DMS79 treated with DMSO at 0.1 percent for 48 hours (cell line): ENCODE data around the gene SNX33.
"Not testable (repeated sequence)": the region's sequence is repeated elsewhere in the genome, so short reads cannot be mapped to it uniquely, and the experiment has no call there.

ENCODE experiments used
- DNase-seq: peaks from one replicate; lab custom pipeline; 2025; lab: John Stamatoyannopoulos, UW

SNX33 gene

DNA sequence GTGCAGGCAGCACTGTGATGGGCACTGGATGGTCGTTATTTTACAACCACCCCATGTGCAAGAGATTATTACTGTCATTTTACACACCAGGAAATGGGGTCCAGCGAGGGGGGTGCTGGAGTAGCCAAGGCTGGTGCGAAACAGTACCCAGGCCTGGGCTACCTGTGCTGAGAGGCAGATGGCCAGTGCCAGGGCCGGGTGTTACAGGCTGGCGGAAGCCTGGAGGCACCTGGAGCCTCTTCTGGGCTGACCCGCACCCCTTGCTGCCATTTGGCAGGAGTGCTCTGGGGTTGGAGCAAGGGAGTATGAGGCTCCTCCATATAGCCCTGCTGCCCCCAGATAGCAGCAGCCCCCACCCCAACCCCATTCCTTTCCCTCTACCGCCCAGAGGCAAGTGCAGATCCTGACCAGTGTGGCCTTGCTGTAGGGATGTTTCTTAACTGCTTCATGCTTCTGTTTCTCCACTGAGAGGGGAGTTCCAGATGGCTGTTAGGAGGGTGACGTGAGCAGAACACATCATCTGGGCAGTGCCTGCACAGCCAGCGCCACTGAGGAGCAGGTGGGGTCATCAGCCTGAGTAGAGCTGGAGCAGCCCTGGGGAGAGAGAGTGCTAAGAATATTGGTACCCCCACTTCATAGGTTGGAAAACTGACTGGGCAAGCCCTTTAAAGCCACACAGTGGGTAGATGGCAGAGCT, 15.3 kb downstream of the SNX33 start:
- no peak for DNase-seq

DNA sequence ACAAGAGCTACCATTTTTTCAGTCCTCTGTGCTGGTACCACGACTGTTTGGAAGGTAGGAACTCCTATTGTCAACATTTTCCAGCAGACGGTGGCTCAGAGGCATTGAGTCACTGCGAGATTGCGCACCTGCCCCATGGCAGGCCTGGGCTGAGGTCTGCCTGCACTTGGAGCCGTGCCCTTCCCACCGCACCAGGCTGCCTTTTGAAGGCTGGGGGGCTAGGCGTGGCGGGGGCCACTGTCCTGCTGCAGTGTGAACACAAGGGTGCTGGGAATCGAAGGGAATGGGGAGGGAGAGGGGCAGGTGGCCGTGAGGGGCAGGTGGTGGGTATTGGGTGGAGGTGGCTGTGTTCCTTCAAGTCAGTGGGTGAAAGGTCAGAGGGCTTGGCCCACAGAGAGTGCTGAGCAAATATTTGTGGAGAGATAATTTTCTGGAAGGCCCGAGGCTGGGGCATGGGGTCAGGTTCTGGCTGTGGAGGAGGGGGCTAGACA, 16.3 kb downstream of the SNX33 start:
- DNase-seq = no peak

DNA sequence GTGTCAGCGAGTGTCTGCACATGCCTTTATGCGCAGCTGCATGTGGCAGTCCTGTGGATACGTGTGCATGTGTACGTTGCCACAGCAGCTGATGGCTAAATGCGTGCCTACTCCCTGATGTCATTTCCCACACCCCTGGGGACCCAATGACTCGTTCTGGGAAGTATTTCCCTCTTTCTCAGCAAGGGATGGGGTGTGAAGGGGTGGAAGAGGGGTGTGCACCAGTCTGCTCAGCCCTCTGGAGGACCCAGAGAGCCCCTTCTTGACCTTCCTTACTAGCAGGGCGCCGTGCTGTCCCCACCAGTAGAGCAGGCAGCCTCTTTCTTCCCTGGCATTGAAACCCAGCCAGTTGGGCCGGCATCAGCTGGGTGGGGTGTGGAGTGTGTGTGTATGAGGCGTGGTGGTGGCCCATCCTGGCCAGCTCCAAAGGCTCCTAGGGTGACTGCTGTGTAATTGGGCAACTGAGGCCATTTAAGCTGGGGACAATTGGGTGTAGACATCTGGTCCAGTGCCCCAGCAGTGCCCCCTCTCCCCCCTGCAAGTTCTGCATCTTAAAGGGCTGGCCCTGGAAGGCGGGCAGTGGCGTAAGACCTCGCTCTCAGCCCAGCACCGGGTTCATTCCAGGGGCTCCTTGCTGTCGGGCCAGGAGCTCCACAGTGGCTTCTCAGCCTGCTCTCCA, 19.2 kb downstream of the SNX33 start:
- no peak for DNase-seq

DNA sequence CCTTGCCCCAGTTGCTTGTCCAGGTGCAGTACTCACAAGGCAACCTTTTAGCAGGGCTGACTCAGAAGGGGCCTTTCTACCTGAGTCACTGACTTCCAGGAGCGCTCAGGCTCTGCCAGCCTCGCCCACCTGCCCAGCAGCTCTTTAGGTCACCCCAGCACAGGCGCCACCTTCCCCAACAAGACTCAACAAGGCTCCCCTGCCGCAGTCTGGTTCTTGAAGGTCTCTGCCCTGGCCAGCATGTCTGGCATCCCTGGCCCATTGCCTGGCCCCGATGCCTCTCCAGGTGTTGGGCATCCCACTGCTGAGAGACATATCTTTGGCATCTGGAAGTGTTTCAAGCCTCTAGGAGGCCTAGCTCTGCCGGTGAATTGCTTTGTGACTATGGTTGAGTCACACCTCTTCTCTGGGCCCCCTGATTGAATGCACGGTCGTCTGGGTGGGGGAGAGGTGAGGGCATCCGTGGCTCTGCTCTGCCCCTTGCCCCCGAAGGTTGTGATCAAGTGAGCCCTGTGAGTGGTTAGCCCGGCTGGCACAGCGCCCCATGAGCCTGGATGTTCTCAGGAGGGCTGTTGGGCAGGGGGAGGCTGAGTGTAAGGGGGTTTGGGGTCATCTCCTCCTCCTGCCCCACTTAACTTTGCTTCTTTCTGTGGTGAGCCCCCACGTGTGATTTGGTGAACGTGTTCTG, 21.6 kb downstream of the SNX33 start:
- DNase-seq = no peak

DNA sequence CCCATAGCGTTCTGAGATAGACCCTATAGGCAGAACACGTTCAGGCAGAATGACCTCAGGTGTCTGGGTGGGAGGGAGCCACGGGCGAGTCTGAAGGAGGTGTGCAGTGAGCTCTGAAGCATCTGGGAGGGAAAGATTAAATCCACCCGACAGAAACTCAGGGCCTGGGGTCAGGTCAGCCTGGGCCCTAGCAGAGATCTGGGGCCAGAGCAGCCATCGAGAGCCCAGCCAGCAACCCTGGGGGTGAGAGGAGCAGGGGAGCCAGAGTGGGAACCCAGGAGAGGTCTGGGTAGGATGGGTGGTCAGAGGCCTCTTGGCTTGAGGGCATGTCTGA, 22.1 kb downstream of the SNX33 start:
- no peak for DNase-seq

DNA sequence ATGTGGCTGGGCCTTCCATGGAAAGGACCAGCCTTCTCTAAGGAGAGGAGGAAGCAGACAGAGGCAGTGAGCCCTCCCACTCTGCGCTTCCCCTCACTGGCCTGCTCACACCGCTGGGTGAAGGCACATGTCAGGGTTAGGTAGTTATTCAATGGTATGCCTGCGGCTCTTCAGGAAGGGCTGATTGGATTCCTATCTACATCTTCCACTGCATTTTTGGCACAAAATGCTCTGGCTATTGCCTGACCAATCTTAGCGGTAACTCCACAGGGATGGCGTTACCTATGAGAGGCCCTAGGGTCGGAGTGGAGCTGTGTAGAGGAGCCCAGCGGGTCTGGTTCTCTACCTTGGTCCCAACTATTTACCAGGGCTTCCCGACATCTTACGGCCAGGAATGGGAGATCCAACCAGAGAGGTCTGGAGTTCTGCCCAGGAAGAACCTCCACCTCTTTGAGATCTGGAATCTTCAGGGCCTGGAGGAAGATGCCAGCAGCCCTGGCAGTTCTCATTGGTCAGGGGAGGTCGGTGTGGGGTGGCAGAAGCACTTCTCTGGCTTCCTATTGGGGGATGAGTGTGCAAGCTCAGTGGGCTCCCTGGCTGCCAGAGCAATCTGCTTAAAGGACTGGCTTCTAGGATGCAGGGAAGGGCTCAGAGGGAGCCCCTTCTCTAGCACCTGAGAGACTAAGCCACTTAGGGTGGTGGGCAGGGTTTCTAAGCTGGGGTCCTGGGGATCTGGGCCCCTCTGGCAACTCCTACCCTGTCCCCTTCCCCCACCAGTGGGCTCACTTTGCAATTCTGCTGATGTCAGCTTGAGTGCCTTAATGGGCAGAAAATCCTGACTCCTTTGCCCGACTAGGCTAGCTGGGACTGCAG, 24.3 kb downstream of the SNX33 start:
- no peak for DNase-seq

DNA sequence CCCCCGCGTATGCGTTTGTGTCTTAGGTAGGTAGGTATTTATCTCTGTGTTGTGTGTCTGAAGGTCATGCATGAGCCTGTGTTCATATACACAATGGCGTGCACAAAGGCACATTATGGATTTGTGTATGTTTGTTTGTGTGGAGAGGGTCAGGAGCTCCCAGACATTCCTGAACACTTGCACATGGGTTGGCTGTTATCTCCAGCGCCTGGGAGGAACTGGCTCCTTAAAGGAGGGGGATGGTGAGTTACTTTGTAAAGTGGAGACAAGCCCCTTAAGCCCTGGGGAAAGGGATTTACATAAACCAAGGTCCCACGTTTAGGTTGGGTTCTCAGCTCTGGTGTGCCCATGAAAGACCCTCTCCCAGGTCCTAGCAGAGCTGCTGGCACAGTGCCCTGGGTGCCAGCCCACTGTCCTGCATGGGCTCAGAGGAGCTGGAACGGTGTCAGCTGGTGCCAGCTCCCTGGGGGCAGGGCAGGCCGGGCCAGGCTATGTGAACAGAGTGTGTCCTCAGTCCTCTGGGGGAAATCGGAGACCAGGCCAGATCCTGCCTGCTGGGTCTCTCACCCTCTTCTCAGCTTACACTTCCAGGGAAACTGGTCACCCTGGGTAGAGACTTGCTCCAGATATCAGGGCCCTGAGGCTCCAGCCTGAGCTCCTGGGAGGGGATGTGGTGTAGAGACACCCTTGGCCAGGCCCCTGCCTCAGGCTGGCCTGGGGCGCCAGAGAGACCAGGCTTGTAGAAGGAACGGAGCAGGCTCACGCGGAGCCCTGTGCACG, 25.1 kb downstream of the SNX33 start:
- no peak for DNase-seq

DNA sequence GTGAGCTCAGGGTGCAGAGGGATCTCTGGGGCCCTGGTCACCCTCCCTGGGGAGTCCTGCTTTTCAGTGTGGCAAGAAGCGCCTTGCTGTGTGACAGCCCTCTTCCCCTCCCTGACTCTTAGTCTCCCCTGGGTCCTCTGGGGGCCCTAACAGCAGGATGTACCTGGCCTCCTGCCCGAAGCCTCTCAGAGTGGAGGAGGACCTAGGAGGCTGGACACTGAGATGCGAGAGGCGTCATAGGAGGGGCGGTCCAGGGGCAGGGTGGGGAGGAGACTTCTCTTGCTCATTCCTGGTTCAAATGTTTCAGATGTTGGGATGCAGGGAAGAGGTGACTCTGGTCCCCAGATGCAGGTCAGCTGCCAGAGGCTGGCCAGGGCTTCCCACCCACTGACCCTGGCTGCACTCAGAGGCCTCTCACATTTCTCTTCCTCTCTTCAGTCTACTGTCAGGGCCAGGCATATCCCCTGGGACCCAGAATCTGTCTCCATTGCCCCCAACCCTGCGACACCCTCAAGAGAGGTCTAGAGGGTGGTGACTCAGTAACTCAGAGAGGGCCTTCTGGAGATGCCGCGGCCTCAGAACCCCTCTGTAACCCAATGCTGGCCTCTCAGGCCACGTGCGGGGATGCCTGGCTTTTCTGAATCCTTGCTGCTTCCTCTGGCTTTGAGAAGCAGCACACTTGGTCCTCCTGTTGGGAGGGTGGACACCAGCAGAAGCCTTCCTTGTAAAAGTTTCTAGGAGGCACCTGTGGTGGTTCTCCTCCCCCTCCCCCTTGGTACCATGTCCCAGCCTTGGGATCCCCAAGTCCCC, 25.9 kb downstream of the SNX33 start:
- no peak for DNase-seq

DNA sequence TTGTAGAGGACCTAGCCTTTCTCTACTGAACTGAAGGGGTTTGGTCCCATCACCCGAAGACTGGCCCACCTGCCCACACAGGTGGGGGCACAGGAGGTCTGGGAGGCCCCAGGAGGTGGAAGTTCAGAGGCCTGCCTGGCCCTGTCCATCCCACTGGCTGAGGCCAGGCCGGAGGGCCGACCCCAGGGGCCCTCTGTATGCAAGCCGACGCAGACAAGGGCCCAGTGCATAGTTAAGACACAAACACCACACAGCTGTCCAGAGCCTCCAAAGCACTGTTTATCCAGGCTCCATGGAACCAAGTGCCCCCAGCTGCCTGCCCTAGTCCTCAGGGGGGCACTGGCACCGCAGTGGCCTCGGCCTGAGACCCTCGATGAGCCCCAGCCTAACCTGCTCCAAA, 26.7 kb downstream of the SNX33 start:
- DNase-seq = no peak

DNA sequence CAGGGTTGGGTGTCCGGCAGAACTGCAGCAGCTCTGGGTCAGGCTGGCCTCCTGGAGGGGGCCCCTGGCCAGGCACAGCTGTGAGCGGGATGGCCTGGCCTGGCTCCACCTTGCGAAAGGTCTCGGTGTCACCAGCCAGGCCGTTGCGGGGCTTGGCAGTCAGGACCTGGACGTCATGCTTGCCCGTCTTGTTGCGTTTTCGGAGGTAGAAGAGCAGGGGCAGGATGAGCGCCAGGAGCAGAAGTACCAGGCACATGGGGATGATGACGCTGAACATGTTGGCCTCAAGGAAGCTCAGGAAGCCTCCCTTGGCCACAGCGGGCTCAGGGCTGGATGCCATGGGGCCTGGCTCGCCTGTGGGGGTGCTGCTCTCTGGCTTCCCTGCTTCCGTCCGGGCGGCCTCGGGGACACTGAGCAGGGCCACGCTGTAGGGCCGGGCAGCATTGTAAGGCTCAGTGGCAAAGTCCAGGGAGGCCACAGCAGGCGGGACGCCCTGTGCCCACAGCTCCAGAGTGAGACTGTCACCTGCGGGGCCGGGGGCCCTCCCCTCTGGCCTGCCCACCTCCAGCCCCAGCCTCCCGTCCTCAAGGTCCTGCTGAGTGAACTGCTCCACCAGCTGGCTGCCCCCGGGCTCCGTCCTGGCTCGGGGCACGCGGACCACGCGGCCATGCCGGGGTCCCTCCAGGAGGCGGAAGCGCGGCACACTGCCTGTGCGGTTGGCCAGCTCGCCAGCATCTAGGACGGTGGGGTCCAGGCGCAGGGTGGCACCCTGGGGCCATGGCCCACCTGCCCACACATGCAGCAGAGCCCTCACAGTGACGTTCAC, 28.1 kb downstream of the SNX33 start:
- no peak for DNase-seq

DNA sequence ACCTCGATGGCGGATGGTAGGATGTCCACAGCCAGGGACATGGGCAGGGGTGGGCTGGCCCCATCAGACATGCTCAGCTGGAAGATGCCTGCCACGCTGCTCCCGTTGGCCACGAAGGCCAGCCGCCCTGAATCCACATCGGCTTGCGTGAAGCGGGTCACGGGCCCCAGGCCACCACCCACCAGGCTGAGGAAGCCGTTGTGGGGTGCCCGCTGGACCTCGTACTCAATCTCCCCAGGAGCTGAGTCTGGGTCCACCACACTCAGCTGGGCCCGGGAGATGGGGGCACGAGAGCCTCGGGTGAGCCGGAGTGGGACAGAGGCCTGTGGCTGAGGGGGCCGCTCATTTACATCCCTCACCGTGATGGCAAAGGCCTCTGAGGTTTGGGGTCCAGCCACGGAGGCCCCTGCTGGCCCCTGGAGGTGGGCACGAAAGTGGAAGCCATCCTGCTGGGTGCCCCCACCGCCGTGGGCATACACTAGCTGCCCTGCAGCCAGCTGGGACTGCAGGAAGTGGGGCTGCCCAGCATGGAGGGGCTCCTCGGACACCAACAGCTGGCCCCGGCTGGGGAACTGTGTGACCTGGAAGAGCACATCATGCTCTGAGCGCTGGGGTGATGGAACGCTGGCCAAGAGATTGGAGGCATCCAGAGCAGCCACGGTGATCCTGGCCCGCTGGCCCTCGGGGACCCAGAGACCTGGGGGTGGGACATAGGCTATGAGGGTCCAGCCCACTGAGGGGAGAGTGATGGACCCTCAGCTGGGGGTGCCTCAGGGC, 29.2 kb downstream of the SNX33 start:
- no peak for DNase-seq

DNA sequence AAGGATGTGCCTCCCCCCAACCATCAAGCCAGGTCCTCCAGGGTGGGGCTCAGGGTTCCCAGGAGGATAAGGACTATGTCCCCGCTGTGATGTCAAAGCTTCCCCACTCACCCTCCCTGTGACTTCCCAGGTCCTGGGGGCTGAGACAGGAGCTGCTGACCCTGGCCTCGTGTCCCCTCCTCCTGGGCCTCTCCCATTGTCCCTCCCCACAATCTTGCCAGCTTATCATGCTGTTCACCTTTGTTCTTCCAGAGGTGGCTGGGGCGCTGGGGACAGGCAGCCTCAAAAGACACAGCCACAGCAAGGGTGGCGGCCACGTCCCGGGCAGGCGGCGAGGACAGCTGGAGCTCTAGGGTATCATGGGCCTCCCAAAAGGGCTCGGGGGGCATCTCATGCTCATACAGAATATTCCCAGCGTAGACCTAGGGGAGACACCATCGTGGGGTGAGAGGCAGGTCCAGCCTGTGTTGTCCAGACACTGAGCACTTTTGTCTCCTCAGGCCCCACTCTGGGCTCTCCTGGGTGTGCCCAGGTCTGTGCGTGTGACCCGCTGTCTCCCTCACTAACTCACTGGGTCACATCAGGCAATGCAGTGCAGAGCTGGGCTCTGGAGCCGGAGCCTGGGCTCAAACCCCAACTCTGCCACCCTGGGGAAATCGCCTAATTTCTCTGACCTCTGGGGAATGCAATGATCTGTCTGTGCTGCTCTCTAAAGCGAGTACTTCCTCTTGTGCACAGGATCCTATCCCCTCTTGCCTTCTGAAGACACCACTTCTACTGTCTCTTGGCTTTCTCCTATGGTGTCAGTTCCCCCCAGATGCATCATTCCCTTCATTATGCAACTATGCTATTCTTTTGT, 30.0 kb downstream of the SNX33 start:
- no peak for DNase-seq

DNA sequence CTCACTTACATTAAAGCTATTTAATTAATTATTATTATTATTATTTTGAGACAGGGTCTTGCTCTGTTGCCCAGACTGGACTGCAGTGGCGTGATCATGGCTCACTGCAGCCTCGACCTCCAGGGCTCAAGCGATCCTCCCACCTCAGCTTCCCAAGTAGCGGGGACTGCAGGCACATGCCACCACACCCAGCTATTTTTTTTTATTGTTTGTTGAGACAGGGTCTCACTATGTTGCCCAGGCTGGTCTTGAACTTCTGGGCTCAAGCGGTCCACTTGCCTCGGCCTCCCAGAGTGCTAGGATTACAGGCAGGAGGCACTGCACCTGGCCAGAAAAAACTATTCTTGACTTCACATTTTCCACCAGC, 30.6 kb downstream of the SNX33 start:
- DNase-seq = not testable (repeated sequence)

DNA sequence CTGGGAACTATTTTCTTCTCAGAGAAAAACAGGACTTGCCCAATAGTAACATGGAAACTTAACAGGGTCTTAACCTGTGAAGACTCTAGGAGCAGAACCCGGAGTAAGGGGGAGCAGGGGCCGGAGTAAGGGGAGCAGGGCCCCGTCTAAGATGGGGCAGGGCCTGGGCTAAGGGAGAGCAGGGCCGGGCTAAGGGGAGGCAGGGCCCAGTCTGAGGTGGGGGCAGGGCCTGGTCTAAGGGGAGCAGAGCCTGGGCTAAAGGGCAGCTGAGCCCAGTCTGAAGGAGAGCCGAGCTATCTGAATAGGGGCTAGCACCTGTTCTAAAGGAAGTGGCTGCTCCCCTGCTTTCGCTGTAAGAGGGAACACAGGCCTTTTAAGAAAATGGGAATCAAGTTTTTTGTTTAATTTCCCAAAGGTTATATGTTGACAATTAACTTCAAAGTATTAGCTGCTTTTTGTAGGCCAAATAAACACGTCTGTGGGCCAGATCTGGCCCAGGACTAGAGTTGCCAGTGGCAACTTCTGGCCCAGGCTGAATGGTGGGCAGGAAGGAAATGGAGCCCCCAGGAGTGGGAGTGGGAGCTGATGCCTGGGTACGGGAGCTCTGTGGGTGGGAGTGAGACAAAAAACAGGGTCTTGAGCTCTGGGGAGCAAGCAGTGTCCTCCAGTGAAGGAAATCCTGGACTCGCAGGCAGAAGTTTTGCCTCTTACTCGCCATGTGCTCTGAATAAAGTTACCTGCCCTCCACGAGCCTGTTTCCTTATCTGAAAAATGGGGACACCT, 32.5 kb downstream of the SNX33 start:
- DNase-seq = no peak

DNA sequence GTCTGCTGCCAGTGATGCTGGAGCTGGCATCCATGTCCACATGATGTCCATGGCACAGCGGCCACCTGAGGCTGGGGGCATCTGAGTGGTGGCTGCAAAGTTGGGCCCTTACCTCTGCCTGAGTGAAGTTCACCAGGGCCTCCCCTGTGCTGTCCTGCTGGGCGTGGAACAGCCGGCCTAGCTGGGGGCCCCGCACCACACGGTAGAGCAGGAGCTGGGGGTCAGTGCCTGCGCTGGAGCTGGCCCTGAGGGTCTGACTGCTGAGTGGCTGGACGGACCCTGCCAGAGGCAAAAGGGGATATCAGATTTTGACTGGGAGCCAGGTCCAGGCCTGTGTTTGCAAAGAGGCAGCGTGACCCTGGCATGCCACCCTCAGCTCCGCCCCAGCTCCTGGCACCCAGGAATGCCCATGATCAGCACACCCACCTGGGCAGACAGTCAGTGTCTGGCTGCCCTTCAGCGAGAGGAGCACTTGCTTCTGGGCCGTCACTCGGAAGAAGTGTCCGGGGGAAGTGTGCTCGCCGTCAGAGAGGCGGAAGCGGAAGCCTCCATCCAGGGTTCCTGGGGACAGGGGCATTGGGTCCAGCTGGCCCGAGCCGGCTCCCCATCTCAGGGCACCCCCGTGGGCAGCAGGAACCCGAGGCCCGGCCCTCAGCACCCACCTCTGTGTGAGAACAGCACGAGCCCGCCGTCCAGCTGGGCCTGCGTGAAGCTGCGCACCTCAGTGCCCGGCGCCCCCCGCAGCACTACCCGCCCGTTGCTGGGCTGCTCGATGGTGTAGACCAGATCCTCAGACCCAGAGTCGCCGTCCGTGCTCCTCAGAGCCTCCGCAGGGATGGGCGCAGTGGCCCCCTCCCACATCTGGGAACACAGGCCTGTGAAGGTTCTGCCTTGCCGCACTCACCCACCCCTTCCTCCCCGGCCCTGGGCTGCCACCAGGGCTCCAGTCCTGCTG, 34.7 kb downstream of the SNX33 start:
- DNase-seq = no peak
